Occipital lobe (tissue), 2 donors: ENCODE measurements around the gene SGMS1. TPM values are rescaled to one million over a fixed set of nuclear protein-coding genes. Genes with fewer than 3 reads are reported as not detected.
"Not testable (repeated sequence)": the region's sequence is repeated elsewhere in the genome, so short reads cannot be mapped to it uniquely, and the experiment has no call there.

Experiments used
- DNase-seq: peaks from one replicate; lab custom pipeline; 2025; lab: John Stamatoyannopoulos, UW
- total RNA-seq: library from RNA; depleted of rRNA; stranded (reverse); fragments of >200 nt; gene quantifications from one replicate; pipeline ENCODE4 v1.2.3, GENCODE V29; 2014

SGMS1 gene
- total RNA-seq, 1 donor from 2014 or later = 46.5 TPM

GRCh38 chr10:50558371-50558770 lies 65.4 kb downstream of the SGMS1 start:
- DNase-seq = no peak

GRCh38 chr10:50557130-50557682 lies 66.5 kb downstream of the SGMS1 start:
- DNase-seq = no peak

- DNase-seq = no peak
Observed at GRCh38 chr10:50556237-50557120, 67.3 kb downstream of the SGMS1 start.

GRCh38 chr10:50554995-50555568 lies 68.7 kb downstream of the SGMS1 start:
- DNase-seq = no peak

- no peak for DNase-seq
Observed at GRCh38 chr10:50554376-50554994, 69.3 kb downstream of the SGMS1 start.

GRCh38 chr10:50552771-50553535 lies 70.8 kb downstream of the SGMS1 start:
- no peak for DNase-seq

- DNase-seq = no peak
Observed at GRCh38 chr10:50552308-50552707, 71.4 kb downstream of the SGMS1 start.

GRCh38 chr10:50551894-50552293 lies 71.9 kb downstream of the SGMS1 start:
- DNase-seq = no peak

- DNase-seq = no peak
Observed at GRCh38 chr10:50550291-50550839, 73.4 kb downstream of the SGMS1 start.

GRCh38 chr10:50549186-50549585 lies 74.6 kb downstream of the SGMS1 start:
- not testable (repeated sequence) for DNase-seq

GRCh38 chr10:50548481-50548880 lies 75.3 kb downstream of the SGMS1 start:
- DNase-seq = not testable (repeated sequence)

- DNase-seq = not testable (repeated sequence)
Observed at GRCh38 chr10:50546287-50546686, 77.5 kb downstream of the SGMS1 start.

- no peak for DNase-seq
Observed at GRCh38 chr10:50545846-50546245, 77.9 kb downstream of the SGMS1 start.

GRCh38 chr10:50544857-50545429 lies 78.8 kb downstream of the SGMS1 start:
- no peak for DNase-seq

- no peak for DNase-seq
Observed at GRCh38 chr10:50544095-50544856, 79.5 kb downstream of the SGMS1 start.

- DNase-seq = no peak
Observed at GRCh38 chr10:50542871-50543270, 80.9 kb downstream of the SGMS1 start.

- DNase-seq = no peak
Observed at GRCh38 chr10:50541921-50542320, 81.8 kb downstream of the SGMS1 start.

GRCh38 chr10:50541317-50541716 lies 82.4 kb downstream of the SGMS1 start:
- DNase-seq = no peak

GRCh38 chr10:50540826-50541122 lies 83.0 kb downstream of the SGMS1 start:
- DNase-seq = no peak
